SK-N-MC (cell line): ENCODE results near the gene SLC12A9.

Experiments
- DNase-seq: peaks from one replicate; pipeline ENCODE4 v3.0.0-alpha.2; 2011; ENCODE audit warnings: low read depth, low spot score
- H3K27ac ChIP-seq: fragments of 200-600 bp; sonication (generic); 2 replicates; pipeline ENCODE4 v1.5.1; 2016; ENCODE audit warnings: mixed run types
- H3K36me3 ChIP-seq: fragments of 200-600 bp; sonication (generic); 2 replicates; pipeline ENCODE4 v1.6.1; 2017; ENCODE audit warnings: antibody characterized with exemption, low read length, mixed read lengths; ENCODE audit not compliant: insufficient read depth
- H3K4me3 ChIP-seq: fragments of 200-600 bp; sonication (generic); 2 replicates; pipeline ENCODE4 v1.5.1; 2016
- H3K9ac ChIP-seq: fragments of 200-600 bp; sonication (generic); 2 replicates; pipeline ENCODE4 v1.8.0; 2017; ENCODE audit warnings: mixed run types, mixed read lengths; ENCODE audit not compliant: insufficient read length
- H3K9me3 ChIP-seq: fragments of 200-600 bp; sonication (generic); 2 replicates; pipeline ENCODE4 v1.6.1; 2017; ENCODE audit warnings: low read depth, mild to moderate bottlenecking, antibody characterized with exemption, low read length, moderate library complexity, mixed read lengths
- EZH2 ChIP-seq: fragments of 200-600 bp; sonication (generic); IDR thresholded peaks from one replicate; pipeline ENCODE4 v1.6.1; 2017; ENCODE audit warnings: antibody characterized with exemption
- FOXP2 ChIP-seq: optimal IDR thresholded peaks from 2 replicates; pipeline ENCODE3; 2011; ENCODE audit warnings: mild to moderate bottlenecking, moderate library complexity; ENCODE audit not compliant: insufficient read depth; ENCODE audit errors: extremely low read length, control extremely low read depth
- POLR2AphosphoS5 ChIP-seq: IDR thresholded peaks from 2 replicates; pipeline ENCODE4 v1.6.1; 2012; ENCODE audit warnings: mild to moderate bottlenecking, low read depth, low read length, borderline replicate concordance

Gene SLC12A9

GRCh38 chr7:100825215-100825671 is 27.3 kb upstream of the SLC12A9 start:
- Histone ChIP-seq H3K27ac (no peak overlapping the region), H3K36me3 (peaks cover 40% of the 10 kb centered on the region), H3K4me3 (peak overlapping the region; percentile 91), H3K9me3 (no peaks in the 10 kb centered on the region), H3K9ac (peak overlapping the region; percentile 87)
- TF ChIP-seq EZH2 (no peak), FOXP2 (no peak), POLR2AphosphoS5 (no peak)
- DNase-seq: no peak

- peak overlapping the region; percentile 91 for H3K4me3 ChIP-seq
- H3K9me3 ChIP-seq: no peaks in the 10 kb centered on the region
- H3K27ac ChIP-seq: no peak overlapping the region; the same call in 1 of the 2 replicates
- DNase-seq: no peak
- H3K9ac ChIP-seq: peak overlapping the region; percentile 87
- peaks cover 33% of the 10 kb centered on the region for H3K36me3 ChIP-seq
- TF ChIP-seq POLR2AphosphoS5: no peak
- TF ChIP-seq FOXP2: no peak
- TF ChIP-seq EZH2: no peak
Measured at GRCh38 chr7:100825751-100826513, 26.6 kb upstream of the SLC12A9 start.

GRCh38 chr7:100826514-100827329 is 25.8 kb upstream of the SLC12A9 start:
- no peak for DNase-seq
- H3K9ac ChIP-seq: peak overlapping the region; percentile 87
- peak overlapping the region; percentile 68 for H3K27ac ChIP-seq

GRCh38 chr7:100827330-100828226 is 24.9 kb upstream of the SLC12A9 start, which contains the start of gene EPHB4:
EPHB4 (minus strand) TSS chr7:100827523; CDS start chr7:100827030, 493 bp downstream.
- H3K4me3 ChIP-seq: peak within 1 kb of the TSS; percentile 91
- peak within 1 kb of the TSS; percentile 84 for H3K27ac ChIP-seq
- H3K9ac ChIP-seq: peak within 1 kb of the TSS; percentile 87
- H3K36me3 ChIP-seq: peaks cover 21% of the 10 kb centered on the region
- H3K9me3 ChIP-seq: no peaks in the 10 kb centered on the region
- TF ChIP-seq FOXP2 (no peak), POLR2AphosphoS5 (peak; percentile 73; the same call in 1 of the 2 replicates)
- peak; percentile 64 for DNase-seq

More at GRCh38 chr7:100826514-100827329, 25.8 kb upstream of the SLC12A9 start:
- Histone ChIP-seq H3K4me3 (peak overlapping the region; percentile 91), H3K36me3 (peaks cover 30% of the 10 kb centered on the region), H3K9me3 (no peaks in the 10 kb centered on the region)
- TF ChIP-seq POLR2AphosphoS5: no peak
- TF ChIP-seq FOXP2: no peak
- TF ChIP-seq EZH2: no peak

GRCh38 chr7:100829150-100829716 is 23.3 kb upstream of the SLC12A9 start:
- Histone ChIP-seq H3K9me3 (no peaks in the 10 kb centered on the region), H3K4me3 (peak overlapping the region; percentile 91; the same call in 1 of the 2 replicates), H3K9ac (no peak overlapping the region), H3K27ac (no peak overlapping the region), H3K36me3 (peaks cover 5% of the 10 kb centered on the region)
- TF ChIP-seq EZH2 (no peak), FOXP2 (no peak), POLR2AphosphoS5 (no peak)
- no peak for DNase-seq

- no peaks in the 10 kb centered on the region for H3K9me3 ChIP-seq
- no peak overlapping the region for H3K9ac ChIP-seq
- no peak overlapping the region for H3K4me3 ChIP-seq
- no peak for DNase-seq
- H3K27ac ChIP-seq: peak overlapping the region; percentile 33; the same call in 1 of the 2 replicates
- no peaks in the 10 kb centered on the region for H3K36me3 ChIP-seq
- no peak for TF ChIP-seq EZH2
- no peak for TF ChIP-seq FOXP2
- TF ChIP-seq POLR2AphosphoS5: no peak
Measured at GRCh38 chr7:100830396-100830795, 22.1 kb upstream of the SLC12A9 start.

GRCh38 chr7:100832281-100832633 is 20.3 kb upstream of the SLC12A9 start:
- no peaks in the 10 kb centered on the region for H3K9me3 ChIP-seq
- no peak overlapping the region for H3K9ac ChIP-seq
- DNase-seq: no peak
- no peak overlapping the region for H3K4me3 ChIP-seq
- TF ChIP-seq POLR2AphosphoS5: no peak
- no peak for TF ChIP-seq EZH2
- TF ChIP-seq FOXP2: no peak
- no peak overlapping the region for H3K27ac ChIP-seq
- no peaks in the 10 kb centered on the region for H3K36me3 ChIP-seq
